ENCODE results near the gene TMEM242. TPM values are rescaled to one million over a fixed set of nuclear protein-coding genes. Genes with fewer than 3 reads are reported as not detected.

The TMEM242 gene
- total RNA-seq, 4 donors from 2014 or later, result 3.9 to 7.7 (median 6.3) TPM

- in situ Hi-C loops (cut with MboI; ENCODE audit: low sequenced_read_pairs in 4 of 4), result loop anchor here in 1 of 4 donors (5.0 kb wide), 1 partner anchor 43 kb away; no protein-coding TSS in a partner anchor
- ATAC-seq, result no peak
These were observed 10.6 kb upstream of the TMEM242 start for GRCh38 chr6:157333956-157334355.

GRCh38 chr6:157333537-157333936 is 10.2 kb upstream of the TMEM242 start:
- Histone ChIP-seq H3K4me3 (no peak overlapping the region), H3K4me1 (peaks cover 0 to 3% of the 10 kb centered on the region in 2 donors), H3K9me3 (no peaks in the 10 kb centered on the region), H3K27ac (no peak overlapping the region), H3K27me3 (no peaks in the 10 kb centered on the region), H3K36me3 (no peaks in the 10 kb centered on the region)
- ATAC-seq (no peak), DNase-seq (no peak)
- intact Hi-C loops (cut with DNase I; ENCODE audit: low total_unique reads), result no loop called here
- TF ChIP-seq POLR2A (IDR thresholded peaks at IDR 0.05) (no peak), CTCF (IDR thresholded peaks at IDR 0.05 in 4 of 5, conservative IDR thresholded peaks at IDR 0.05 in 1 of 5) (no peak)
- in situ Hi-C loops (cut with MboI; ENCODE audit: low sequenced_read_pairs in 4 of 4), result loop anchor here in 1 of 4 donors (5.0 kb wide), 1 partner anchor 44 kb away; no protein-coding TSS in a partner anchor

More at GRCh38 chr6:157333956-157334355, 10.6 kb upstream of the TMEM242 start:
- Histone ChIP-seq H3K4me3 (no peak overlapping the region), H3K27me3 (no peaks in the 10 kb centered on the region), H3K9me3 (no peaks in the 10 kb centered on the region), H3K4me1 (no peaks in the 10 kb centered on the region), H3K36me3 (no peaks in the 10 kb centered on the region), H3K27ac (no peak overlapping the region)
- intact Hi-C loops (cut with DNase I; ENCODE audit: low total_unique reads), result no loop called here
- DNase-seq, result no peak
- TF ChIP-seq POLR2A (IDR thresholded peaks at IDR 0.05), result no peak
- TF ChIP-seq CTCF (IDR thresholded peaks at IDR 0.05 in 4 of 5, conservative IDR thresholded peaks at IDR 0.05 in 1 of 5), result no peak

- Histone ChIP-seq H3K27ac (no peak overlapping the region), H3K4me1 (peaks cover 0 to 10% of the 10 kb centered on the region in 2 donors), H3K9me3 (no peaks in the 10 kb centered on the region), H3K27me3 (no peaks in the 10 kb centered on the region), H3K4me3 (no peak overlapping the region), H3K36me3 (no peaks in the 10 kb centered on the region)
- intact Hi-C loops (cut with DNase I; ENCODE audit: low total_unique reads) (no loop called here), in situ Hi-C loops (cut with MboI; ENCODE audit: low sequenced_read_pairs in 4 of 4) (loop anchor here in 1 of 4 donors (5.0 kb wide), 1 partner anchor 44 kb away; no protein-coding TSS in a partner anchor)
- no peak for DNase-seq
- no peak for ATAC-seq
- no peak for TF ChIP-seq CTCF (IDR thresholded peaks at IDR 0.05 in 4 of 5, conservative IDR thresholded peaks at IDR 0.05 in 1 of 5)
- TF ChIP-seq POLR2A (IDR thresholded peaks at IDR 0.05), result no peak
These were observed 9.5 kb upstream of the TMEM242 start for GRCh38 chr6:157332813-157333212.

- TF ChIP-seq POLR2A (IDR thresholded peaks at IDR 0.05), result no peak
- TF ChIP-seq CTCF (IDR thresholded peaks at IDR 0.05 in 4 of 5, conservative IDR thresholded peaks at IDR 0.05 in 1 of 5), result no peak
- Histone ChIP-seq H3K27ac (no peak overlapping the region), H3K36me3 (no peaks in the 10 kb centered on the region), H3K4me1 (peaks cover 0 to 25% of the 10 kb centered on the region in 2 donors), H3K27me3 (no peaks in the 10 kb centered on the region), H3K4me3 (no peak overlapping the region), H3K9me3 (no peaks in the 10 kb centered on the region)
- in situ Hi-C loops (cut with MboI; ENCODE audit: low sequenced_read_pairs in 4 of 4) (loop anchor here in 1 of 4 donors (5.0 kb wide), 1 partner anchor 46 kb away; no protein-coding TSS in a partner anchor), intact Hi-C loops (cut with DNase I; ENCODE audit: low total_unique reads) (no loop called here)
- DNase-seq, result no peak
- no peak for ATAC-seq
These were observed 7.5 kb upstream of the TMEM242 start for GRCh38 chr6:157330831-157331230.

- no peak overlapping the region for H3K27ac ChIP-seq
- no peaks in the 10 kb centered on the region for H3K27me3 ChIP-seq
- intact Hi-C loops (cut with DNase I; ENCODE audit: low total_unique reads) (no loop called here), in situ Hi-C loops (cut with MboI; ENCODE audit: low sequenced_read_pairs in 4 of 4) (loop anchor here in 3 of 4 donors (5.0 to 10.0 kb wide), 3 partner anchors 45 to 265 kb away; no protein-coding TSS in a partner anchor)
- DNase-seq, result no peak
- H3K4me3 ChIP-seq, result no peak overlapping the region
- H3K36me3 ChIP-seq, result no peaks in the 10 kb centered on the region
- no peaks in the 10 kb centered on the region for H3K9me3 ChIP-seq
- ATAC-seq, result no peak
- peaks cover 0 to 25% of the 10 kb centered on the region in 2 donors for H3K4me1 ChIP-seq
- no peak for TF ChIP-seq POLR2A (IDR thresholded peaks at IDR 0.05)
- no peak for TF ChIP-seq CTCF (IDR thresholded peaks at IDR 0.05 in 4 of 5, conservative IDR thresholded peaks at IDR 0.05 in 1 of 5)
These were observed 6.5 kb upstream of the TMEM242 start for GRCh38 chr6:157329829-157330228.
